ENCODE measurements around the gene MYO5B. TPM values are rescaled to one million over a fixed set of nuclear protein-coding genes. Genes with fewer than 3 reads are reported as not detected.

Gene MYO5B
- total RNA-seq, 2 donors from 2014 or later: 106 to 132 TPM

DNA sequence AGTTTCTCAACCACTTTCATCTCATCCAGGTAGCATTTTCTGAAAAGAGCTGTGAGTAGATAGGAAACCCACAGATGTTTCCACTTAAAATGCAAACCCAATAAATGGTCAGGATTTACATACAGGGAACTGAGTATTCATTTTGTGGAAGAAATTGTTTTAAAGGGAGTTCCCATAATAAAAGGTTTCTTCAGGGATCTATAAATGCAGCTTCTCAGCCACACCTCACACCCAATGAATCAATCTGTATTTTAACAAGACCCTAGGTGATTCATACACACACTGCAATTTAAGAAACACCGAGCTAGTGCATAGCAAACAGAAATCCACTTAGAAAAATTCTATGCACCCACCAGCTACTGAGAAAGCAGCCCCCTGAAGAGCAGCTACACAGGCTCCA is 241.6 kb downstream of the MYO5B start:
- Histone ChIP-seq H3K36me3 (no peaks in the 10 kb centered on the region), H3K9me3 (no peaks in the 10 kb centered on the region), H3K4me3 (no peak overlapping the region), H3K4me1 (peaks cover 6% of the 10 kb centered on the region), H3K27ac (peak overlapping the region; percentile 46), H3K9ac (ENCODE audit: low read depth in 2 of 2, low read length in 2 of 2) (no peak overlapping the region), H3K27me3 (no peaks in the 10 kb centered on the region)
- intact Hi-C loops (cut with DNase I): no loop called here
- TF ChIP-seq, protein P1, sequence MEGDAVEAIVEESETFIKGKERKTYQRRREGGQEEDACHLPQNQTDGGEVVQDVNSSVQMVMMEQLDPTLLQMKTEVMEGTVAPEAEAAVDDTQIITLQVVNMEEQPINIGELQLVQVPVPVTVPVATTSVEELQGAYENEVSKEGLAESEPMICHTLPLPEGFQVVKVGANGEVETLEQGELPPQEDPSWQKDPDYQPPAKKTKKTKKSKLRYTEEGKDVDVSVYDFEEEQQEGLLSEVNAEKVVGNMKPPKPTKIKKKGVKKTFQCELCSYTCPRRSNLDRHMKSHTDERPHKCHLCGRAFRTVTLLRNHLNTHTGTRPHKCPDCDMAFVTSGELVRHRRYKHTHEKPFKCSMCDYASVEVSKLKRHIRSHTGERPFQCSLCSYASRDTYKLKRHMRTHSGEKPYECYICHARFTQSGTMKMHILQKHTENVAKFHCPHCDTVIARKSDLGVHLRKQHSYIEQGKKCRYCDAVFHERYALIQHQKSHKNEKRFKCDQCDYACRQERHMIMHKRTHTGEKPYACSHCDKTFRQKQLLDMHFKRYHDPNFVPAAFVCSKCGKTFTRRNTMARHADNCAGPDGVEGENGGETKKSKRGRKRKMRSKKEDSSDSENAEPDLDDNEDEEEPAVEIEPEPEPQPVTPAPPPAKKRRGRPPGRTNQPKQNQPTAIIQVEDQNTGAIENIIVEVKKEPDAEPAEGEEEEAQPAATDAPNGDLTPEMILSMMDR (IDR thresholded peaks at IDR 0.05): no peak
- no peak for DNase-seq

DNA sequence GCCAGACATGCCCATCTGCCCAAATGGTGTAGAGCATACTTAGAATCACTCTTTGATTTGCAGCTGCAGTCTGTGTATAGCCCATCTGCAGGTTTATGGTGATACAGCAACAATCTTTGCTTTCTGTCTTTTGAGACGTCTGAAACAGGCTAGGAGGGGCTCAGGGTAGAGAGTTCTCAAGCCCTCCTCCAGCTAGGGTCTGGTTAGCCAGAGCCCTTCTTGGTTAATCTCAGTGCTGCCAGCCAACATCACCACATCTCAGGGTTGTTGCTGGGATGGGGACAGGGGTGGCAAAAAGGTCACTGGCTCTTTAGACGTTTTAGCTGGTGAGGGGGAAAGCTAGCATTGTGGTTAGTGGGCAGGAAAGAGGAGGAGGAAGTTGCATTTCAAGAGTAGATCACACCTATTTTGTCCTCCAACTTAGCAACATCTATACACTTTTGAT is 245.0 kb downstream of the MYO5B start:
- Histone ChIP-seq H3K27me3 (no peaks in the 10 kb centered on the region), H3K9me3 (no peaks in the 10 kb centered on the region), H3K4me3 (no peak overlapping the region), H3K36me3 (no peaks in the 10 kb centered on the region), H3K4me1 (peaks cover 6% of the 10 kb centered on the region), H3K27ac (no peak overlapping the region), H3K9ac (ENCODE audit: low read depth in 2 of 2, low read length in 2 of 2) (no peak overlapping the region)
- intact Hi-C loops (cut with DNase I): no loop called here
- no peak for DNase-seq
- TF ChIP-seq, protein P1 (IDR thresholded peaks at IDR 0.05): no peak

GRCh38 chr18:49948975-49949374 is 246.0 kb downstream of the MYO5B start:
- intact Hi-C loops (cut with DNase I): no loop called here
- no peak overlapping the region for H3K27ac ChIP-seq
- TF ChIP-seq, protein P1 (IDR thresholded peaks at IDR 0.05): no peak

DNA sequence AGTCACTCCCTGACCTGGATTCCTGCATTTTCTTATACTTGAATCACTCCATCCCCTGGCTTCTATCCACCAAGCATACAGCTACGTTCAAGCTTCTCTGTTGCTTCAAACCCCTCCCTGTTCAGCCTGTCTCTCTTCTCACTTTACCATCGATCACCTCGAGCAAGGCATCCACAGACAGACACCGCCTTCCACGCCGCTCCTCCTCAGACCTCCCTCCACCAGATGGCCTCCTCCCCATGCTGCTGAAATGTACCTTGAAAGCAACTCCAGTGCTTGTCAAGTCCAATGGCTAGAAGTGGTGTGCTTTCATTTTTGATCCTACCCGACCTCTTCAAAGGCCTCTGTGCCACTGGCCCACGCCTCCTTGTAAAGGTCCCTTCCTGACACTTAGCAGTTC is 250.3 kb downstream of the MYO5B start:
- DNase-seq: no peak
- Histone ChIP-seq H3K36me3 (no peaks in the 10 kb centered on the region), H3K9ac (ENCODE audit: low read depth in 2 of 2, low read length in 2 of 2) (no peak overlapping the region), H3K27ac (no peak overlapping the region), H3K4me3 (no peak overlapping the region), H3K4me1 (no peaks in the 10 kb centered on the region), H3K9me3 (no peaks in the 10 kb centered on the region), H3K27me3 (no peaks in the 10 kb centered on the region)
- TF ChIP-seq, protein P1 (IDR thresholded peaks at IDR 0.05): no peak
- intact Hi-C loops (cut with DNase I): no loop called here

More at GRCh38 chr18:49948975-49949374, 246.0 kb downstream of the MYO5B start:
- H3K9me3 ChIP-seq: no peaks in the 10 kb centered on the region
- no peak overlapping the region for H3K9ac ChIP-seq (ENCODE audit: low read depth in 2 of 2, low read length in 2 of 2)
- no peaks in the 10 kb centered on the region for H3K27me3 ChIP-seq
- no peak overlapping the region for H3K4me3 ChIP-seq
- no peak for DNase-seq
- H3K36me3 ChIP-seq: no peaks in the 10 kb centered on the region
- no peaks in the 10 kb centered on the region for H3K4me1 ChIP-seq

DNA sequence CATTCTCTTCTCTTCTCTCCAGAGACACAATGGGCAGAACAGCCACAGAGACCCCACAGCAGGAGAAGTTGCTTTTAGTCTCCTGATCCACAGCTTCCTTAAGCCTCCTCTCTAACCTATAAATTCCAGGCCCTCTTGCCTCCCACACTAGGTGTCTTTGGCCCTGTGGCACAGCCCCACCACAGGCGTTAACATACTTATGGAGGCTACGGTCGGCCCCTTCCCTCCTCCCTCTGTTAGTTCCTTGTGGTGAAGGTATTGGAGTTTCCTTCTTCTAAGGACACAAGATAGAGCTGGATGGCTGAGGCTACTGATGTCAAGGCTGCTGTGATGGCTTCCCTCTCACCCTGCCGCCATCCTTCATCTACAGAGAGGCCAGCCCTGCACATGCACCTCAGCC is 258.1 kb downstream of the MYO5B start:
- H3K9me3 ChIP-seq: no peaks in the 10 kb centered on the region
- no peak overlapping the region for H3K9ac ChIP-seq (ENCODE audit: low read depth in 2 of 2, low read length in 2 of 2)
- H3K4me3 ChIP-seq: no peak overlapping the region
- intact Hi-C loops (cut with DNase I): no loop called here
- no peaks in the 10 kb centered on the region for H3K36me3 ChIP-seq
- DNase-seq: no peak
- TF ChIP-seq, protein P1 (IDR thresholded peaks at IDR 0.05): no peak
- H3K27ac ChIP-seq: no peak overlapping the region
- no peaks in the 10 kb centered on the region for H3K27me3 ChIP-seq
- H3K4me1 ChIP-seq: no peaks in the 10 kb centered on the region

Measured in colonic mucosa (tissue), 4 donors.